Neural cell (in vitro differentiated cells): ENCODE data around the gene STRN3. TPM values are rescaled to one million over a fixed set of nuclear protein-coding genes. Genes with fewer than 3 reads are reported as not detected.

Experiments
- H2AFZ ChIP-seq: fragments of 200-600, 300-800 bp; sonication (generic), shearing (Covaris generic); 2 replicates; pipeline ENCODE4 v1.6.0; 2014; ENCODE audit warnings: low read depth, mild to moderate bottlenecking, antibody characterized with exemption, low read length, moderate library complexity
- H3F3A ChIP-seq: fragments of 200-600 bp; shearing (Covaris generic); 2 replicates; pipeline ENCODE4 v1.6.1; 2016; ENCODE audit warnings: mild to moderate bottlenecking, moderate library complexity, mixed read lengths, antibody characterized with exemption, low read length; ENCODE audit not compliant: insufficient read depth, poor library complexity, severe bottlenecking
- H3K27ac ChIP-seq: fragments of 200-600, 300-800 bp; sonication (generic), shearing (Covaris generic); 2 replicates; pipeline ENCODE4 v1.5.1; 2014; ENCODE audit warnings: mild to moderate bottlenecking, low read length, moderate library complexity
- H3K27me3 ChIP-seq: fragments of 300-800, 200-600 bp; sonication (generic), shearing (Covaris generic); 2 replicates; pipeline ENCODE4 v1.6.0; 2014; ENCODE audit warnings: mild to moderate bottlenecking, low read depth, low read length, moderate library complexity; ENCODE audit not compliant: insufficient read depth
- H3K36me3 ChIP-seq: fragments of 300-800, 200-600 bp; sonication (generic), shearing (Covaris generic); 2 replicates; pipeline ENCODE4 v1.5.1; 2014; ENCODE audit warnings: mild to moderate bottlenecking, antibody characterized with exemption, low read length, moderate library complexity; ENCODE audit not compliant: insufficient read depth
- H3K4me2 ChIP-seq: fragments of 300-800, 200-600 bp; sonication (generic), shearing (Covaris generic); 2 replicates; pipeline ENCODE4 v1.6.0; 2014; ENCODE audit warnings: mild to moderate bottlenecking, low read length
- H3K4me3 ChIP-seq: fragments of 300-800, 200-600 bp; sonication (generic), shearing (Covaris generic); 2 replicates; pipeline ENCODE4 v1.5.1; 2014; ENCODE audit warnings: mild to moderate bottlenecking, low read length, moderate library complexity
- H3K79me2 ChIP-seq: fragments of 200-600 bp; shearing (Covaris generic); replicated peaks from 2 replicates; pipeline ENCODE4 v1.6.0; 2014; ENCODE audit warnings: mild to moderate bottlenecking, low read length, moderate library complexity; ENCODE audit not compliant: insufficient read depth
- H3K9ac ChIP-seq: fragments of 300-800, 200-600 bp; sonication (generic), shearing (Covaris generic); 2 replicates; pipeline ENCODE4 v1.6.1; 2016; ENCODE audit warnings: mild to moderate bottlenecking, low read length, mixed read lengths
- H3K9me2 ChIP-seq: fragments of 200-600 bp; shearing (Covaris generic); 2 replicates; pipeline ENCODE4 v1.6.1; 2016; ENCODE audit warnings: mild to moderate bottlenecking, low read length, mixed read lengths; ENCODE audit not compliant: insufficient read depth
- H3K9me3 ChIP-seq: fragments of 200-600, 300-800 bp; sonication (generic), shearing (Covaris generic); 2 replicates; pipeline ENCODE4 v1.6.1; 2016; ENCODE audit warnings: mild to moderate bottlenecking, mixed run types, low read length, moderate library complexity, mixed read lengths
- H4K20me1 ChIP-seq: fragments of 200-600 bp; shearing (Covaris generic); 2 replicates; pipeline ENCODE4 v1.6.1; 2016; ENCODE audit warnings: mild to moderate bottlenecking, mixed run types; ENCODE audit not compliant: insufficient read depth
- EP300 ChIP-seq: fragments of 450-650 bp; conservative IDR thresholded peaks from 2 replicates; pipeline ENCODE4 v1.6.1; 2014; ENCODE audit warnings: antibody characterized with exemption, mild to moderate bottlenecking, moderate library complexity; ENCODE audit not compliant: poor library complexity, severe bottlenecking
- EZH2 ChIP-seq: fragments of 200-600, 300-800 bp; shearing (Covaris generic), sonication (generic); IDR thresholded peaks from 2 replicates; pipeline ENCODE4 v1.6.1; 2014; ENCODE audit warnings: antibody characterized with exemption, low read length, borderline replicate concordance, mild to moderate bottlenecking; ENCODE audit not compliant: insufficient read depth, poor library complexity, severe bottlenecking
- MXI1 ChIP-seq: fragments of 450-650 bp; conservative IDR thresholded peaks from 2 replicates; pipeline ENCODE4 v1.6.1; 2014; ENCODE audit warnings: antibody characterized with exemption, mild to moderate bottlenecking; ENCODE audit not compliant: poor library complexity, severe bottlenecking
- POLR2AphosphoS5 ChIP-seq: IDR thresholded peaks from 2 replicates; pipeline ENCODE4 v1.6.1; 2012
- RAD21 ChIP-seq: fragments of 450-650 bp; conservative IDR thresholded peaks from 2 replicates; pipeline ENCODE4 v1.6.1; 2014; ENCODE audit warnings: antibody characterized with exemption, mild to moderate bottlenecking, moderate library complexity
- SMC3 ChIP-seq: fragments of 450-650 bp; conservative IDR thresholded peaks from 2 replicates; pipeline ENCODE4 v1.6.1; 2014; ENCODE audit warnings: antibody characterized with exemption, mild to moderate bottlenecking, moderate library complexity; ENCODE audit not compliant: poor library complexity
- TAF1 ChIP-seq: IDR thresholded peaks from 2 replicates; pipeline ENCODE4 v1.6.1; 2012; ENCODE audit warnings: low read depth
- polyA plus RNA-seq: library from polyadenylated mRNA; depleted of rRNA; stranded (reverse); fragments of >200 nt; gene quantifications from 2 replicates; pipeline ENCODE4 v1.2.3, GENCODE V29; 2014
- TF ChIP-seq, protein P1 (sequence below): fragments of 450-650 bp; IDR thresholded peaks from 2 replicates; pipeline ENCODE4 v1.5.1; 2014; ENCODE audit warnings: antibody characterized with exemption, mild to moderate bottlenecking, moderate library complexity; ENCODE audit not compliant: poor library complexity, severe bottlenecking
- TF ChIP-seq, protein P2 (sequence below): IDR thresholded peaks from 2 replicates; pipeline ENCODE4 v1.6.1; 2012; ENCODE audit warnings: borderline replicate concordance

The STRN3 gene
- polyA plus RNA-seq, 1 donor from 2014 or later: 60.1 TPM

DNA sequence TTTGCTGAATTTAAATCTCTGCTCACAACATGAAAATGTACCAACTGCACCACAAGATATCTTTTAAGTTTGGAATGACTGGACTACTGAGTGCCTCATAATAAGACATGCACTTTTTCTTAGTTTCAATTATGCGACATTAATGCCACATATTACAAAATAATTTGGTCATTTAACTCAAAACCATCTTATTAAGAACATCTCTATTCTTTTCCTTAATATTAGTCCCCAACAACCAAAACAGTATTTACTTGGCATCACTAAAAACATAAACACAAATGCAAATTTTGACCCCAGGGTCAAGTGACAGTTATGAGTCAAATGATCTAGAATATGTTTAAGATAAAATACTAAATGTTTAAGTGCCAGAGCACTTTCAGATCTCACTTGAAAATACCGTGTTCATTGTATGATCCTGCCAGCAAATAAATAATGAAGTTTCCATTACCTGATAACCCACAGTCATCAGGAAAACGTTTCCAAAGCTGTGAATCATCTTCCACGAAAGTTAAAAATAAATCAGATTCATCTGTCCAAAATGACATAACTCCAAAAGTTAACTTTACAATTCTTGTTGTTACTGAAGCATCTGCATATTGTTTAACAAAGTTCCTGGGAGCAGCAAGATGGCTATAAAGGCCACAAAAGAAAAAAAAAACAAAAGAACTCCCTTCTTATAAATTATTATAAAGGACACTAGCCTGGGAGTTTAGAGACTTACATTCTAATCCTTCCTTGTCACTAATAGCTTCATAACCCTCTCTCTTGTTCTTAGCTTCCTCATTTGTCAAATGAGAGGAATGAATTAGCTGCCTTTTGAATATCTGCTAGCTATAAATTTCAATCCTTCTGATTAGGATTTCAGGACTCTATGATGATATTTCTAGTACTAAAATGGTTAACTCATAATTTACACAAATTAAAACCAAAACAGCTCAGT lies 31.2 kb downstream of the STRN3 start:
- Histone ChIP-seq H3K4me3 (no peak overlapping the region), H3K27me3 (no peaks in the 10 kb centered on the region), H3K4me2 (no peak overlapping the region), H2AFZ (no peak overlapping the region), H4K20me1 (no peaks in the 10 kb centered on the region), H3K9me3 (peaks cover 5% of the 10 kb centered on the region), H3K36me3 (no peaks in the 10 kb centered on the region), H3F3A (no peaks in the 10 kb centered on the region), H3K79me2 (peaks cover 85% of the 10 kb centered on the region), H3K27ac (no peak overlapping the region), H3K9ac (no peak overlapping the region), H3K9me2 (no peaks in the 10 kb centered on the region)
- TF ChIP-seq TAF1: no peak
- TF ChIP-seq, protein P1, sequence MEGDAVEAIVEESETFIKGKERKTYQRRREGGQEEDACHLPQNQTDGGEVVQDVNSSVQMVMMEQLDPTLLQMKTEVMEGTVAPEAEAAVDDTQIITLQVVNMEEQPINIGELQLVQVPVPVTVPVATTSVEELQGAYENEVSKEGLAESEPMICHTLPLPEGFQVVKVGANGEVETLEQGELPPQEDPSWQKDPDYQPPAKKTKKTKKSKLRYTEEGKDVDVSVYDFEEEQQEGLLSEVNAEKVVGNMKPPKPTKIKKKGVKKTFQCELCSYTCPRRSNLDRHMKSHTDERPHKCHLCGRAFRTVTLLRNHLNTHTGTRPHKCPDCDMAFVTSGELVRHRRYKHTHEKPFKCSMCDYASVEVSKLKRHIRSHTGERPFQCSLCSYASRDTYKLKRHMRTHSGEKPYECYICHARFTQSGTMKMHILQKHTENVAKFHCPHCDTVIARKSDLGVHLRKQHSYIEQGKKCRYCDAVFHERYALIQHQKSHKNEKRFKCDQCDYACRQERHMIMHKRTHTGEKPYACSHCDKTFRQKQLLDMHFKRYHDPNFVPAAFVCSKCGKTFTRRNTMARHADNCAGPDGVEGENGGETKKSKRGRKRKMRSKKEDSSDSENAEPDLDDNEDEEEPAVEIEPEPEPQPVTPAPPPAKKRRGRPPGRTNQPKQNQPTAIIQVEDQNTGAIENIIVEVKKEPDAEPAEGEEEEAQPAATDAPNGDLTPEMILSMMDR: no peak
- TF ChIP-seq, protein P2, sequence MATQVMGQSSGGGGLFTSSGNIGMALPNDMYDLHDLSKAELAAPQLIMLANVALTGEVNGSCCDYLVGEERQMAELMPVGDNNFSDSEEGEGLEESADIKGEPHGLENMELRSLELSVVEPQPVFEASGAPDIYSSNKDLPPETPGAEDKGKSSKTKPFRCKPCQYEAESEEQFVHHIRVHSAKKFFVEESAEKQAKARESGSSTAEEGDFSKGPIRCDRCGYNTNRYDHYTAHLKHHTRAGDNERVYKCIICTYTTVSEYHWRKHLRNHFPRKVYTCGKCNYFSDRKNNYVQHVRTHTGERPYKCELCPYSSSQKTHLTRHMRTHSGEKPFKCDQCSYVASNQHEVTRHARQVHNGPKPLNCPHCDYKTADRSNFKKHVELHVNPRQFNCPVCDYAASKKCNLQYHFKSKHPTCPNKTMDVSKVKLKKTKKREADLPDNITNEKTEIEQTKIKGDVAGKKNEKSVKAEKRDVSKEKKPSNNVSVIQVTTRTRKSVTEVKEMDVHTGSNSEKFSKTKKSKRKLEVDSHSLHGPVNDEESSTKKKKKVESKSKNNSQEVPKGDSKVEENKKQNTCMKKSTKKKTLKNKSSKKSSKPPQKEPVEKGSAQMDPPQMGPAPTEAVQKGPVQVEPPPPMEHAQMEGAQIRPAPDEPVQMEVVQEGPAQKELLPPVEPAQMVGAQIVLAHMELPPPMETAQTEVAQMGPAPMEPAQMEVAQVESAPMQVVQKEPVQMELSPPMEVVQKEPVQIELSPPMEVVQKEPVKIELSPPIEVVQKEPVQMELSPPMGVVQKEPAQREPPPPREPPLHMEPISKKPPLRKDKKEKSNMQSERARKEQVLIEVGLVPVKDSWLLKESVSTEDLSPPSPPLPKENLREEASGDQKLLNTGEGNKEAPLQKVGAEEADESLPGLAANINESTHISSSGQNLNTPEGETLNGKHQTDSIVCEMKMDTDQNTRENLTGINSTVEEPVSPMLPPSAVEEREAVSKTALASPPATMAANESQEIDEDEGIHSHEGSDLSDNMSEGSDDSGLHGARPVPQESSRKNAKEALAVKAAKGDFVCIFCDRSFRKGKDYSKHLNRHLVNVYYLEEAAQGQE: no peak
- no peak for TF ChIP-seq EZH2

DNA sequence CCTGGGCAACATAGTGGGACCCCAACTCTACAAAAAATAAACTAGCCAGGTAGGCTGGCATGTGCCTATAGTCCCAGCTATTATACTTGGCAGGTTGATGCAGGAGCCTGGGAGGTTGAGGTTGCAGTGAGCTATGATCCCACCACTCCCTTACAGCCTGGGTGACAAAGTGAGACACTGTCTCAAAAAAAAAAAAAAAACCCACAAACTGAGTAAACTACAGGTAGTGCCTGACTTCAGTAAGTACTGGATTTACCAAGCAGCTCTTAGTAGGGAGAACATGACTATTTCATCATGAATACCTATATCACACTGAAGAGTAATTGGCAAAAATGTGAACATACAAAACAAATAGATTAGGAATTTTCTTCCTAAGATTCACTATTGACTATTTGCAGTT lies 33.1 kb downstream of the STRN3 start:
- no peak overlapping the region for H3K4me2 ChIP-seq
- TF ChIP-seq MXI1 (no peak), SMC3 (no peak), RAD21 (no peak), EP300 (no peak), EZH2 (no peak), TAF1 (no peak), POLR2AphosphoS5 (no peak)
- TF ChIP-seq, protein P1: no peak
- TF ChIP-seq, protein P2: no peak
- H2AFZ ChIP-seq: no peak overlapping the region
- H3K36me3 ChIP-seq: no peaks in the 10 kb centered on the region
- no peak overlapping the region for H3K9ac ChIP-seq
- no peaks in the 10 kb centered on the region for H3K27me3 ChIP-seq
- H3K27ac ChIP-seq: no peak overlapping the region
- H3K79me2 ChIP-seq: peaks cover 76% of the 10 kb centered on the region
- no peaks in the 10 kb centered on the region for H3F3A ChIP-seq
- no peaks in the 10 kb centered on the region for H3K9me3 ChIP-seq
- H4K20me1 ChIP-seq: no peaks in the 10 kb centered on the region
- no peak overlapping the region for H3K4me3 ChIP-seq
- no peaks in the 10 kb centered on the region for H3K9me2 ChIP-seq
